Activated CD8-positive, alpha-beta memory T cell treated with anti-CD3 and anti-CD28 coated beads for 4 hours (primary cell): Measurements from ENCODE around the gene SNX6.
"Not testable (repeated sequence)": the region's sequence is repeated elsewhere in the genome, so short reads cannot be mapped to it uniquely, and the experiment has no call there.

Experiments used
- DNase-seq, 2 donors: peaks; one replicate each; pipeline ENCODE4 v3.0.0-alpha.2; 2020; ENCODE audit warnings: low read depth in 2 of 2

SNX6 gene

GRCh38 chr14:34634360-34634771 lies 4.4 kb upstream of the SNX6 start:
- not testable (repeated sequence) for DNase-seq

GRCh38 chr14:34633742-34634141 lies 3.8 kb upstream of the SNX6 start:
- no peak for DNase-seq

- DNase-seq = no peak
Measured at GRCh38 chr14:34632411-34632978, 2.5 kb upstream of the SNX6 start.

DNA sequence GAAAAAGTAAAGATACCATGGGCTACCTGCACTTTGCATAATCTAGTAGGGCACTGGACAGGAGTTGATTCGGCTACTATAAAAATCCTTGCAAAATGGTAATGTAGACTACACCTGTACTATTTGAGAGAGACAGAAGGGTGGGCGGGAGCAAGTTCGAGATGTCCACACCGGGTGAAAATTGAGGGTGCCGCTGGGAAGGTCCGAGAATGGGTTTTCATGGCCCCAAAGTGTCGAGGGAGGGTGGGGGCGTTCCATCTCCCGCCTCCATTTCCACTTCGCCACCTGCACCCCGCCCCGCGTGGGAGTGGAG lies 648 bp downstream of the SNX6 start:
- no peak for DNase-seq

- peak in 1 of 2 donors; percentile 6 for DNase-seq
Measured at GRCh38 chr14:34628681-34629135, 1.2 kb downstream of the SNX6 start.

DNA sequence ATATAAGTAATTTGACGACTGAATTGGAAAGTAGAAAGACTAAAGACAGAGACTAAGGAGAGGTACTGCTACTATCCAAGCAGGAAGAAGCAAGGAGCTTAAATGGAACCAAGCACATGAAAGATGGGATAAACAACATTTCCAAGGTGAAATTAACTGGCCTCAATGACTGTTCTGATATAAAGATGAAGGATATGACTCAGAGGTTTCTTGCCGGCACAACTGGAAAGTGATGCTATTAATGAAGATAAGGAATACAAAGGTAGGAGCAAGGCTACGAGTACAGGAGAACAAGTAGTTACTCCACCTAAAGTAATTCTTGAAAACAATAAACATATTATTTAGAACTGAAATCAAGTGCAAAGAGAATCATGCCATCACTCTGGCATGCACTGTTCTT lies 6.4 kb downstream of the SNX6 start:
- no peak for DNase-seq

GRCh38 chr14:34620839-34621238 lies 9.1 kb downstream of the SNX6 start:
- no peak for DNase-seq

DNA sequence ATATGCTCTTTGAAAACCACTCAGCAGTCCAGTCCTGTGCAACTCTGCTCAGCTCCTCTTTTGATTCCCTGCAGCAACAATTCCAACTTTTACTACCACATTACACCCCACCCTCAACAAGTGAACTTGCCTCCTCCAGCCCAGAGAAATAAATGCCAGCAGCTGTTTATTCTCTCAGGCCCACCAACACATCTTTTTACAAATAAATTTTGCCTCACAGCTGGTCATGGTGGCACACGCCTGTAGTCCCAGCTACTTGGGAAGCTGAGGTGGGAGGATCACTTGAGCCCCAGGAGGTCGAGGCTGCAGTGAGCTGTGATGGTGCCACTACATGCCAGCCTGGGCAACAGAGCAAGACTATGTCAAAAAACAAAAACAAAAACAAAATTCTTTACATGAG lies 9.8 kb downstream of the SNX6 start:
- DNase-seq = no peak

DNA sequence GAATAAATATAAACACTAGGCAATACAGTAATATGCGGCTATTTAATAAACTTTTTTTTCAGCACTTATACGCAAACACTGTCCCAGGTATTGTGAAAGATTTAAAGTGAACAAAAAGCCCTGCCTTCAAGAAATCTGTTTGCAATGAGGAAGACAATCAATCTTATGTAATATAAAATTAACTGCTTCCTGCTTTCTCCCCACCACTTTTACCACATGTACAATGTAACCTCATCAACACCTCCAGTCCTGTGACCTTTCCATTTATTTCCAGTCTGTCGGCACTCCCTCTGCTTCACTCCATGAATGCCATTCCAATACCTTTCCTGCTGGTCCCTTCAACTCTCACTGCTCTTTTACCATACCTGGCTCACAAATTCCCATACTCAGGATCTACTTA lies 10.5 kb downstream of the SNX6 start:
- DNase-seq = no peak

DNA sequence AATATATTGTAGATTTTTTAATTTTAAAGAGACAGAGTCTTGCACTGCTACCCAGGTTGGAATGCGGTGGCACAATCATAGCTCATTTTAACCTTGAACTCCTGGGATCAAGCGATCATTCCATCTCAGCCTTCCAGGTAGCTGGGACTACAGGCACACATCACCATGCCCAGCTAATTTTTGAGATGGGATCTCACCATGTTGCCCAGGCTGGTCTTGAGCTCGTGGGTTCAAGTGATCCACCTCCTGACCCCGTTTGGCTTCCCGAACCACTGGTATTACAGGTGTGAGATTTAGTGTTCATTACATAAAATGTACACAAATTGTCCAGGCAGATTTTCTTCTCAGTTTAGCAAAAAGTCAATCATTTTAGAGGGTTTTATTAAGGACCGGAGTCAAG lies 13.6 kb downstream of the SNX6 start:
- DNase-seq = no peak

DNA sequence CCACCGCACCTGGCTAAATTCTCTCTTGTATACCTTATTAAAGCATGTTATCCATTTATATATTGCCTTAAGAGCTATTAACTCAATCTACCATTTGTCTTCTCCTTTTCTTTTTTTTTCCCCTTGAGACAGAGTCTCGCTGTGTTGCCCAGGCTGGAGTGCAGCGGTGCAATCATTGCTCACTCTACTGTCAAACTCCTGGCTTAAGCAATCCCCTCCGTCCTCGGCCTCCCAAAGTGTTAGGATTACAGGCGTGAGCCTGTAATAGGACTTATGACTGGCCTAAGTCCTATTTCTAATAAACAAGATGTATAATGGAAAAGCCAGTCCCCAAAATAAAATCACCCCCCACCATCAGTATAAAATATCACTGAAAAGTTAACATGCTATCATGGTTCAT lies 14.4 kb downstream of the SNX6 start:
- DNase-seq = no peak

- DNase-seq = no peak
Measured at GRCh38 chr14:34614638-34615037, 15.3 kb downstream of the SNX6 start.

DNA sequence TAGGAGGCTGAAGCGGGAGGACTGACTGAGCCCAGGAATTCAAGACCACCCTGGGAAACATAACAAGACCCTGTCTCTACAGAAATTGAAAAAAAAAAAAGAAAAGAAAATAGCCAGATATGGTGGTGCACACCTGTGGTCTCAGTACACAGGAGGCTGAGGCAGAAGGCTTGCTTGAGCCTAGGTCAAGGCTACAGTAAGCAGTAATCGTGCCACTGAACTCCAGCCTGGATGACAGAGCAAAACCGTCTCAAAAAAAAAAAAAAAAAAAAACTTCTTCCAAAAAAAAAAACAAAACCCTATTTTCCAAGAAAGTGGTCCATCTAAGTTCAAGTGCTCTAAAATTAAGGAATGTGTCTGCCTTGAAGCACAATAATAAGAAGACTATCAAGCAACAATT lies 19.8 kb downstream of the SNX6 start:
- no peak for DNase-seq

GRCh38 chr14:34605461-34605860 lies 24.5 kb downstream of the SNX6 start:
- DNase-seq = no peak

GRCh38 chr14:34604995-34605394 lies 25.0 kb downstream of the SNX6 start:
- no peak for DNase-seq

- no peak for DNase-seq
Measured at GRCh38 chr14:34596891-34597290, 33.1 kb downstream of the SNX6 start.

DNA sequence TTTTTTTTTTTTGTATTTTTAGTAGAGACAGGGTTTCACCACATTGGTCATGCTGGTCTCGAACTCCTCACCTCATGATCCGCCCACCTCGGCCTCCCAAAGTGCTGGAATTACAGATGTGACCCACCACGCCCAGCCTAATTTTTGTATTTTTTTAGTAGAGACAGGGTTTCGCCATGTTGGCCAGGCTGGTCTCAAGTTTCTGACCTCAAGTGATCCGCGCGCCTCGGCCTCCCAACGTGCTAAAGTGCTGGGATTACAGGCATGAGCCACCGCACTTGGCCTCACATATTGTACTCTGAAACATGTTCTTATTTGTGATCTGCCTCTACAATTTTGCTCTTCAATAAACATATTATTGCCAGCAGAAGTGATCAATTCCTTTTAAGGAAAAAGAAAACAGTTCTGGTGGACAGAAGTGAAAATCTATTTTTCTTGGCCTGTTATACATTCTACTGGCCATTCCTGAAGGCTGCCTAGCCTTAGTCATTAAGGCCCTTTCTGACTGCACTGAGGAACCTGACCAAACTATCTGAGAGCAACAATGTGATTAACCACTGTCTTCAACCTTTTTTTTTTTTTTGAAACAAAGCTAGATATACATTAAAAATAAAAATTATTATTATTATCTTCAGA lies 36.1 kb downstream of the SNX6 start:
- no peak for DNase-seq

- DNase-seq = no peak
Measured at GRCh38 chr14:34592623-34593022, 37.3 kb downstream of the SNX6 start.

DNA sequence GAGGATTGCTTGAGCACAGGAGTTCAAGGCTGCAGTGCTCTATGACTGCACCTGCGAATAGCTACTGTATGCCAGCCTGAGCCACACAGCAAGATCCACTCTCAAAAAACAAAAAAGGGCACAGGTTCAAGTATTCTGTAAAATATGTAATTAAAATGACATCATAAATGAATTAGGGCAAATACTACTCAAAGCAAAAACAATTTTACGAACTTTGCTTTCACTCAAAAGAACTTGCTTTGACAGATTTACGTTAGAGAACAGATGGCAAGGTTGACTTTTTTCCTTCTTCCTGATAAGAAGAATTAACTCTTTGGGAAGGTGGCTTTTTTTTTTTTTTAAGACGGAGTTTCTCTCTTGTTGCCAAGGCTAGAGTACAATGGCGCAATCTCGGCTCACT lies 46.4 kb downstream of the SNX6 start:
- DNase-seq = no peak

GRCh38 chr14:34582117-34582680 lies 47.7 kb downstream of the SNX6 start:
- no peak for DNase-seq

DNA sequence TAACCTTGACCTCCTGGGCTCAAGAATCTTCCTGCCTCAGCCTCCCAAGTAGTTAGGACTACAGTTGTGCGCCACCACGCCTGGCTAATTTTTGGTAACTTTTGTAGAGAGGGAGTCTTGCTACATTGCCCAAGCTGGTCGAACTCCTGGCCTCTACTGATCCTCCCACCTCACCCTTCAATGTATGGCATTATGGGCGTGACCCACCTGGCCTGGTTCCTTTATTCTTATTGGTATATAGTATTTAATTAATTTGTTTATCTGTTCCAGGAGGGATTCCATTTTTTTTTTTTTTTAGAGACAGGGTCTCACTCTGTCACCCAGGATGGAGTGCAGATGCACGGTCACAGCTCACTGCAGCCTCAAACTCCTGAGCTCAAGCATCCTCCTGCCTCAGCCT lies 49.6 kb downstream of the SNX6 start:
- no peak for DNase-seq

GRCh38 chr14:34571771-34572170 lies 58.2 kb downstream of the SNX6 start:
- no peak for DNase-seq

GRCh38 chr14:34569750-34570149 lies 60.2 kb downstream of the SNX6 start:
- DNase-seq = no peak

DNA sequence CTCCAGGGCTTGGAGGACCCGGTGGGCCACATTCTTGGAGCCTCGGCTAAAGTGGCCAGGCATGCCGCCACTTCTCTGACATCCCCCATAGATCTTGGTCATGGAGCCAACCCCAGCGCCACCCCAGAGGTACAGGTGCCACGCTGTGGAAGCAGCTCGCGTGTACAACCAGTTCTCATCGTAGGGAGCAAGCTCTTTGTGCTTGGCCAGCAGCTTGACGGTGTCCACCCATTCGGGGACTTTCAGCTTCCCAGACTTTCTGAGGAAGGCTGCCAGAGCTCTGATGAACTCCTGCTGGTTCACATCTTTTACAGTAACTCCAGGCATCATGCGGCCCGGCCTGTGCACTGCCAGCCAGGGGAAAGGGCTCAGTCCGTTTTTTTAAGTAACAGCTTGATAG lies 61.1 kb downstream of the SNX6 start:
- DNase-seq = no peak
